Effector memory CD8-positive, alpha-beta T cell (primary cell): ENCODE data around the gene CHST3.

Experiments used
- ATAC-seq: fragments of 150-1000 bp; cut with Tn5 transposase; replicated peaks from 2 replicates; pipeline ENCODE4 v1.10.0; 2021; ENCODE audit warnings: mild to moderate bottlenecking, moderate library complexity
- DNase-seq, 3 experiments: peaks; one replicate each; pipeline ENCODE4 v3.0.0; 2021
- H3K27ac Mint-ChIP-seq, 2 donors: one replicate each; pipeline ENCODE4 v1.8.0; 2022; ENCODE audit warnings: mild to moderate bottlenecking in 2 of 2, mixed read lengths in 2 of 2, moderate library complexity in 2 of 2
- H3K27me3 Mint-ChIP-seq, 2 donors: one replicate each; pipeline ENCODE4 v1.8.0; 2022; ENCODE audit warnings: mixed read lengths in 2 of 2
- H3K36me3 Mint-ChIP-seq: one replicate; pipeline ENCODE4 v1.8.0; 2022; ENCODE audit warnings: mild to moderate bottlenecking, moderate library complexity, mixed read lengths; ENCODE audit not compliant: insufficient read depth
- H3K4me1 Mint-ChIP-seq, 2 donors: one replicate each; pipeline ENCODE4 v1.8.0; 2022; ENCODE audit warnings: low read depth in 2 of 2, mixed read lengths in 2 of 2
- H3K4me3 Mint-ChIP-seq, 2 donors: one replicate each; pipeline ENCODE4 v1.8.0; 2022; ENCODE audit warnings: mild to moderate bottlenecking in 2 of 2, mixed read lengths in 2 of 2, moderate library complexity in 2 of 2
- H3K9me3 Mint-ChIP-seq, 2 donors: one replicate each; pipeline ENCODE4 v1.8.0; 2022; ENCODE audit warnings: mixed read lengths in 2 of 2

CHST3 gene

GRCh38 chr10:72049969-72050781 lies 86.0 kb downstream of the CHST3 start:
- no peak for ATAC-seq

GRCh38 chr10:72050873-72051272 lies 86.7 kb downstream of the CHST3 start:
- ATAC-seq: no peak
- Mint-ChIP-seq H3K4me3 (no peak overlapping the region), H3K4me1 (peaks cover 4 to 7% of the 10 kb centered on the region in 2 donors), H3K27me3 (no peaks in the 10 kb centered on the region), H3K36me3 (peaks cover 9% of the 10 kb centered on the region), H3K9me3 (no peaks in the 10 kb centered on the region), H3K27ac (no peak overlapping the region)
- no peak for DNase-seq

More at GRCh38 chr10:72049969-72050781, 86.0 kb downstream of the CHST3 start:
- Mint-ChIP-seq H3K4me1 (peaks cover 4 to 7% of the 10 kb centered on the region in 2 donors), H3K27ac (no peak overlapping the region), H3K36me3 (peaks cover 9% of the 10 kb centered on the region), H3K4me3 (no peak overlapping the region), H3K27me3 (no peaks in the 10 kb centered on the region), H3K9me3 (no peaks in the 10 kb centered on the region)
- DNase-seq: no peak

GRCh38 chr10:72053690-72054089 lies 89.5 kb downstream of the CHST3 start:
- Mint-ChIP-seq H3K27ac (no peak overlapping the region), H3K36me3 (peaks cover 35% of the 10 kb centered on the region), H3K9me3 (no peaks in the 10 kb centered on the region), H3K27me3 (no peaks in the 10 kb centered on the region), H3K4me1 (peaks cover 10% of the 10 kb centered on the region in 2 donors), H3K4me3 (no peak overlapping the region)
- ATAC-seq: no peak
- DNase-seq: no peak

GRCh38 chr10:72056113-72056512 lies 91.9 kb downstream of the CHST3 start:
- ATAC-seq (no peak), DNase-seq (no peak)
- Mint-ChIP-seq H3K9me3 (no peaks in the 10 kb centered on the region), H3K4me1 (peaks cover 23 to 27% of the 10 kb centered on the region in 2 donors), H3K36me3 (peaks cover 60% of the 10 kb centered on the region), H3K27me3 (no peaks in the 10 kb centered on the region), H3K4me3 (no peak overlapping the region), H3K27ac (peak overlapping the region in 1 of 2 donors; percentile 53)

GRCh38 chr10:72056932-72057751 lies 92.9 kb downstream of the CHST3 start:
- Mint-ChIP-seq H3K27me3 (no peaks in the 10 kb centered on the region), H3K27ac (peak overlapping the region in 1 of 2 donors; percentile 98), H3K4me1 (peaks cover 28 to 33% of the 10 kb centered on the region in 2 donors), H3K9me3 (no peaks in the 10 kb centered on the region), H3K36me3 (peaks cover 67% of the 10 kb centered on the region), H3K4me3 (peak overlapping the region in 1 of 2 donors; percentile 58)
- ATAC-seq (no peak), DNase-seq (no peak)

GRCh38 chr10:72058347-72058898 lies 94.2 kb downstream of the CHST3 start:
- Mint-ChIP-seq H3K4me3 (peak overlapping the region; percentile 43 to 67), H3K9me3 (no peaks in the 10 kb centered on the region), H3K4me1 (peaks cover 30 to 41% of the 10 kb centered on the region in 2 donors), H3K27me3 (no peaks in the 10 kb centered on the region), H3K27ac (peak overlapping the region; percentile 81 to 98), H3K36me3 (peaks cover 80% of the 10 kb centered on the region)
- no peak for DNase-seq
- peak; percentile 6 for ATAC-seq

- peak in 1 of 3 experiments; percentile 27 for DNase-seq
- Mint-ChIP-seq H3K9me3 (no peaks in the 10 kb centered on the region), H3K36me3 (peaks cover 82% of the 10 kb centered on the region), H3K27me3 (no peaks in the 10 kb centered on the region), H3K27ac (peak overlapping the region; percentile 81 to 98), H3K4me1 (peaks cover 36 to 44% of the 10 kb centered on the region in 2 donors), H3K4me3 (peak overlapping the region; percentile 43 to 67)
- ATAC-seq: peak; percentile 18
Observed at GRCh38 chr10:72058989-72059842, 95.0 kb downstream of the CHST3 start.

GRCh38 chr10:72059843-72060822 lies 95.9 kb downstream of the CHST3 start:
- no peaks in the 10 kb centered on the region for H3K9me3 Mint-ChIP-seq
- peaks cover 90% of the 10 kb centered on the region for H3K36me3 Mint-ChIP-seq
- ATAC-seq (peak; percentile 15), DNase-seq (peak in 2 of 3 experiments; percentile 25 to 30)
- H3K4me3 Mint-ChIP-seq: peak overlapping the region; percentile 54 to 67
- peaks cover 35 to 44% of the 10 kb centered on the region in 2 donors for H3K4me1 Mint-ChIP-seq
- H3K27ac Mint-ChIP-seq: peak overlapping the region; percentile 81 to 98
- no peaks in the 10 kb centered on the region for H3K27me3 Mint-ChIP-seq

GRCh38 chr10:72061491-72061890 lies 97.3 kb downstream of the CHST3 start:
- Mint-ChIP-seq H3K36me3 (peaks cover 99% of the 10 kb centered on the region), H3K27ac (peak overlapping the region; percentile 81 to 98), H3K9me3 (no peaks in the 10 kb centered on the region), H3K4me3 (peak overlapping the region; percentile 38 to 67), H3K27me3 (no peaks in the 10 kb centered on the region), H3K4me1 (peaks cover 35 to 44% of the 10 kb centered on the region in 2 donors)
- no peak for DNase-seq
- peak; percentile 4 for ATAC-seq

- no peak for ATAC-seq
- peaks cover 35 to 44% of the 10 kb centered on the region in 2 donors for H3K4me1 Mint-ChIP-seq
- peak overlapping the region; percentile 18 to 67 for H3K4me3 Mint-ChIP-seq
- H3K36me3 Mint-ChIP-seq: peaks cover 99% of the 10 kb centered on the region
- no peaks in the 10 kb centered on the region for H3K27me3 Mint-ChIP-seq
- no peaks in the 10 kb centered on the region for H3K9me3 Mint-ChIP-seq
- peak in 1 of 3 experiments; percentile 32 for DNase-seq
- H3K27ac Mint-ChIP-seq: peak overlapping the region; percentile 58 to 98
Observed at GRCh38 chr10:72061930-72062329, 97.7 kb downstream of the CHST3 start.

GRCh38 chr10:72062382-72062781 lies 98.2 kb downstream of the CHST3 start:
- Mint-ChIP-seq H3K36me3 (peaks cover 99% of the 10 kb centered on the region), H3K4me1 (peaks cover 33 to 41% of the 10 kb centered on the region in 2 donors), H3K9me3 (no peaks in the 10 kb centered on the region), H3K27ac (peak overlapping the region; percentile 58 to 98), H3K27me3 (no peaks in the 10 kb centered on the region), H3K4me3 (peak overlapping the region; percentile 18 to 67)
- no peak for ATAC-seq
- DNase-seq: no peak
